IMR-90 (cell line): ENCODE data around the gene KCTD3. TPM values are rescaled to one million over a fixed set of nuclear protein-coding genes. Genes with fewer than 3 reads are reported as not detected.
A peak's percentile ranks its signal among the peaks of the same experiment; 100 is the strongest.

Experiments
- ATAC-seq: fragments of 200-7000 bp; cut with Tn5 transposase; 2 replicates; pipeline ENCODE4 v1.9.1; 2020; ENCODE audit warnings: low read depth, mild to moderate bottlenecking, moderate library complexity
- BruUV-seq: library from RNA; stranded (reverse); fragments of 400-500 nt; replicated peaks from 2 replicates; lab custom pipeline; 2021; lab: Mats Ljungman, UMichigan
- CTCF ChIA-PET: fragments of 300-600 bp; formaldehyde crosslinking; extraction: SDS; loops from one replicate; lab custom pipeline; 2021; ENCODE audit warnings: antibody characterized with exemption; lab: Yijun Ruan, JAX
- POLR2A ChIA-PET: fragments of 300-600 bp; sonication (Branson Sonifier 250); formaldehyde crosslinking; loops from one replicate; lab custom pipeline; 2022; ENCODE audit warnings: antibody characterized with exemption; ENCODE audit not compliant: unreplicated experiment; lab: Charles Lee
- DNase-seq: peaks from one replicate; pipeline ENCODE4 v3.0.0; 2013
- H2AFZ ChIP-seq: replicated peaks from 2 replicates; pipeline ENCODE3; 2013; ENCODE audit warnings: low read length, mild to moderate bottlenecking; ENCODE audit not compliant: poor library complexity
- H2AK5ac ChIP-seq: 2 replicates; pipeline ENCODE4 v1.6.1; 2013; ENCODE audit warnings: low read depth, low read length, inconsistent platforms
- H2AK9ac ChIP-seq: replicated peaks from 2 replicates; pipeline ENCODE3; 2013; ENCODE audit warnings: mild to moderate bottlenecking, low read depth, low read length, moderate library complexity; ENCODE audit not compliant: poor library complexity
- H2BK120ac ChIP-seq: 2 replicates; pipeline ENCODE4 v1.6.1; 2013; ENCODE audit warnings: low read depth, low read length, inconsistent platforms
- H2BK15ac ChIP-seq: 3 replicates; pipeline ENCODE4 v1.6.1; 2013; ENCODE audit warnings: low read depth, low read length, inconsistent platforms
- H2BK20ac ChIP-seq: 2 replicates; pipeline ENCODE4 v1.6.1; 2013; ENCODE audit warnings: low read depth, mild to moderate bottlenecking, inconsistent platforms, low read length, moderate library complexity
- H2BK5ac ChIP-seq: 2 replicates; pipeline ENCODE4 v1.6.1; 2013; ENCODE audit warnings: mild to moderate bottlenecking, low read depth, low read length, inconsistent platforms; ENCODE audit not compliant: poor library complexity, severe bottlenecking
- H3K14ac ChIP-seq: replicated peaks from 2 replicates; pipeline ENCODE4 v1.6.1; 2013; ENCODE audit warnings: low read depth, low read length, inconsistent platforms
- H3K18ac ChIP-seq: 2 replicates; pipeline ENCODE4 v1.6.1; 2013; ENCODE audit warnings: low read depth, low read length, control low read depth
- H3K23ac ChIP-seq: 2 replicates; pipeline ENCODE4 v1.6.1; 2013; ENCODE audit warnings: low read depth, low read length, inconsistent platforms
- H3K27ac ChIP-seq: 2 replicates; pipeline ENCODE4 v1.5.1; 2013; ENCODE audit warnings: mild to moderate bottlenecking, control low read depth, low read length; ENCODE audit not compliant: insufficient read depth
- H3K27me3 ChIP-seq: 2 replicates; pipeline ENCODE4 v1.6.1; 2013; ENCODE audit warnings: low read length; ENCODE audit not compliant: control insufficient read depth, insufficient read depth
- H3K36me3 ChIP-seq: 2 replicates; pipeline ENCODE4 v1.6.1; 2013; ENCODE audit warnings: low read length, mixed read lengths; ENCODE audit not compliant: control insufficient read depth, insufficient read depth
- H3K4ac ChIP-seq: 2 replicates; pipeline ENCODE4 v1.6.1; 2013; ENCODE audit warnings: low read depth, low read length, inconsistent platforms
- H3K4me1 ChIP-seq: 2 replicates; pipeline ENCODE4 v1.6.1; 2013; ENCODE audit warnings: low read length, mixed read lengths; ENCODE audit not compliant: control insufficient read depth, insufficient read depth
- H3K4me2 ChIP-seq: 2 replicates; pipeline ENCODE4 v1.6.1; 2013; ENCODE audit warnings: low read depth, mild to moderate bottlenecking, control low read depth, low read length, moderate library complexity
- H3K4me3 ChIP-seq: 2 replicates; pipeline ENCODE4 v1.5.1; 2013; ENCODE audit warnings: low read depth, mild to moderate bottlenecking, control low read depth, low read length, moderate library complexity; ENCODE audit not compliant: insufficient read depth
- H3K56ac ChIP-seq: 2 replicates; pipeline ENCODE4 v1.6.1; 2013; ENCODE audit warnings: low read length, inconsistent platforms; ENCODE audit not compliant: insufficient read depth; ENCODE audit errors: extremely low read depth
- H3K79me1 ChIP-seq, 2 experiments: 2 replicates each; pipeline ENCODE4 v1.6.1; 2013; ENCODE audit warnings: low read length in 2 of 2, inconsistent platforms in 1 of 2, low read depth in 1 of 2
- H3K9ac ChIP-seq: 2 replicates; pipeline ENCODE4 v1.6.1; 2013; ENCODE audit warnings: low read depth, low read length, control low read depth
- H3K9me1 ChIP-seq: 2 replicates; pipeline ENCODE4 v1.6.1; 2013; ENCODE audit warnings: low read length, inconsistent platforms; ENCODE audit not compliant: insufficient read depth
- H3K9me3 ChIP-seq: 2 replicates; pipeline ENCODE4 v1.6.1; 2013; ENCODE audit warnings: low read length; ENCODE audit not compliant: control insufficient read depth, insufficient read depth
- H4K20me1 ChIP-seq: 2 replicates; pipeline ENCODE4 v1.6.1; 2013; ENCODE audit warnings: low read length, inconsistent platforms; ENCODE audit not compliant: insufficient read depth
- H4K5ac ChIP-seq: 2 replicates; pipeline ENCODE4 v1.6.1; 2013; ENCODE audit warnings: mild to moderate bottlenecking, low read depth, low read length, control low read depth
- H4K8ac ChIP-seq, 2 experiments: 2 replicates each; pipeline ENCODE4 v1.6.1; 2013; ENCODE audit warnings: low read depth in 2 of 2, low read length in 2 of 2, control low read depth in 1 of 2, inconsistent platforms in 1 of 2
- H4K91ac ChIP-seq: 2 replicates; pipeline ENCODE4 v1.6.1; 2013; ENCODE audit warnings: low read depth, low read length, inconsistent platforms; ENCODE audit not compliant: insufficient read depth
- BHLHE40 ChIP-seq: fragments of 150-350 bp; IDR thresholded peaks from 2 replicates; pipeline ENCODE4 v1.6.1; 2016; ENCODE audit warnings: mild to moderate bottlenecking, low read depth, low read length
- CEBPB ChIP-seq: IDR thresholded peaks from 2 replicates; pipeline ENCODE4 v1.6.1; 2012; ENCODE audit warnings: low read depth, low read length, improper control_type of control experiment
- CHD1 ChIP-seq: IDR thresholded peaks from 2 replicates; pipeline ENCODE4 v1.6.1; 2012; ENCODE audit warnings: low read depth, low read length, improper control_type of control experiment
- FOS ChIP-seq: fragments of 150-350 bp; IDR thresholded peaks from 2 replicates; pipeline ENCODE4 v1.6.1; 2016; ENCODE audit warnings: low read depth, low read length
- MAFK ChIP-seq: IDR thresholded peaks from 2 replicates; pipeline ENCODE4 v1.6.1; 2012; ENCODE audit warnings: low read depth, low read length, improper control_type of control experiment
- MAZ ChIP-seq: IDR thresholded peaks from 2 replicates; pipeline ENCODE4 v1.6.1; 2012; ENCODE audit warnings: low read depth, mild to moderate bottlenecking, low read length, improper control_type of control experiment, moderate library complexity, borderline replicate concordance
- MXI1 ChIP-seq: IDR thresholded peaks from 2 replicates; pipeline ENCODE4 v1.6.1; 2012; ENCODE audit warnings: low read depth, mild to moderate bottlenecking, low read length, moderate library complexity, borderline replicate concordance
- RAD21 ChIP-seq: IDR thresholded peaks from 2 replicates; pipeline ENCODE4 v1.6.1; 2012; ENCODE audit warnings: low read length, improper control_type of control experiment
- RFX5 ChIP-seq: IDR thresholded peaks from 2 replicates; pipeline ENCODE4 v1.8.0; 2012; ENCODE audit warnings: low read depth, mild to moderate bottlenecking, low read length, moderate library complexity
- SMC3 ChIP-seq: fragments of 150-350 bp; IDR thresholded peaks from 2 replicates; pipeline ENCODE4 v1.6.1; 2016; ENCODE audit warnings: low read depth, mild to moderate bottlenecking, antibody characterized with exemption, low read length, moderate library complexity
- WGBS, 2 experiments: methylation state at CpG; one replicate each; pipeline versions ENCODE4 v1.1.5 to v1.1.7; 2013; ENCODE audit warnings: missing lambda C conversion rate in 2 of 2; ENCODE audit not compliant: insufficient read length in 1 of 2; ENCODE audit errors: extremely low coverage in 2 of 2; 5-methylcytosine and 5-hydroxymethylcytosine counted together
- dilution Hi-C: fragments of 300-500 bp; cut with HindIII; formaldehyde crosslinking; loops from one replicate; pipeline ENCODE4 v1.14.3; 2018; ENCODE audit warnings: low sequenced_read_pairs; ENCODE audit not compliant: unreplicated experiment
- in situ Hi-C: fragments of 300-500 bp; cut with MboI; formaldehyde crosslinking; loops from 3 replicates; pipeline ENCODE4 v1.14.3; 2019; ENCODE audit warnings: low sequenced_read_pairs, inconsistent platforms, mixed read lengths
- intact Hi-C: fragments of 100-400 bp; cut with micrococcal nuclease; formaldehyde crosslinking; loops from 2 replicates; pipeline ENCODE4 v1.10.0; 2022
- polyA plus RNA-seq, 3 experiments: library from polyadenylated mRNA; depleted of rRNA; stranded (reverse); fragments of >200 nt; gene quantifications; 2 replicates each; pipeline ENCODE4 v1.2.3, GENCODE V29; 2012; ENCODE audit warnings: low replicate concordance in 1 of 3
- total RNA-seq: library from RNA; depleted of rRNA; stranded (reverse); fragments of >200 nt; gene quantifications from 2 replicates; pipeline ENCODE4 v1.2.3, GENCODE V29; 2012
- TF ChIP-seq, protein P1 (sequence below): conservative IDR thresholded peaks from 2 replicates; pipeline ENCODE4 v1.5.1; 2012; ENCODE audit warnings: mild to moderate bottlenecking, low read depth, low read length, improper control_type of control experiment
- TF ChIP-seq, protein P2 (sequence below): fragments of 150-350 bp; IDR thresholded peaks from 2 replicates; pipeline ENCODE4 v1.6.1; 2016; ENCODE audit warnings: low read depth, mild to moderate bottlenecking, low read length, moderate library complexity, borderline replicate concordance
- TF ChIP-seq, protein P3 (sequence below): fragments of 150-350 bp; IDR thresholded peaks from 2 replicates; pipeline ENCODE4 v1.6.1; 2017; ENCODE audit warnings: mild to moderate bottlenecking, antibody characterized with exemption, low read length, low read depth

KCTD3 gene
- total and polyA plus RNA-seq, 2 of the 4 experiments (the other 2 are of a cell fraction): 43.6 to 49.5 TPM

DNA sequence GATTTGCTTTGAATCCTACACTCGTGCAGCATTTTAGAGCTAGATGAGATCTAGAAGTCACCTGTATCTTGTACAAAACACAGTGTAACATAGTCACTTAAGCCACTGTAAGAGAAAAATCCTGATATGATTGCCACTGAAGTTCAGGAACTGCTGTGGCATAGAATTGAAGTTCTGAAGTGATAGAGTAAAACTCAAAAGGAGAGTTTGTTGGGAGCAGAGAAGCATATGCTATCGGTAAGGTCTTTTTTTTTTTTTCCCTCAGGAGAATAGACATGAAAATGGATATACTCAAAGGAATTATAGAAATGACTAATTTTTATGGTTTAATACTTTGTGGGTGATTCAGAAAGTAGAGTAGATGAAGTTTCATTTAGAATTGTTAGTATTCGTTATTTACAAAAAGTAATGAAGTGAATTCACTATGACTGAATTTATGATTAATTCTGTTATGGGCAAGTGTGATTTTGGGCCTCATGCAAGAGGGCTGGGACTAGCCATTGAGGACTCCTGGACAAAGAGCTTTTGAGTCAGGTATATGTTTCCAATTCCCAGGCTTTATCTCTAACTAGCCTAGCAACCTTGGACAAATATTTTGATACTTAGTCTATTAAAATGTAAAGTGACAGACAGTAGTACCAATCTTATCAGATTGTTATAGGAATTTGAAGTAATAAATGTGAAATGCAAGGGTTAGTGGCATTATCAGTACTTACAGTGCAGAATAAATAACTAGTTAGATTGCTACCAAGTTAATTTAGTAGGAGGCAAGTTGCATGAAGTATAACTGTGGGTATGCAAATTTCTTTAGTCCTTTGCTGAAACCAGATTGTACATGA lies 3.1 kb downstream of the KCTD3 start:
- H3K27me3 ChIP-seq: no peaks in the 10 kb centered on the region
- in situ Hi-C loops (no loop called here), intact Hi-C loops (loop anchor here (2.0 kb wide), 1 partner anchor 35 kb away; no protein-coding TSS in a partner anchor), dilution Hi-C loops (no loop called here)
- no peak overlapping the region for H2BK120ac ChIP-seq
- POLR2A ChIA-PET: no interaction called here
- peaks cover 5% of the 10 kb centered on the region for H3K36me3 ChIP-seq
- ATAC-seq (no peak), DNase-seq (peak; percentile 20)
- CTCF ChIA-PET: interaction anchor here (0.7 kb wide), 1 partner anchor 40 kb away, joined by 3 read pairs; no protein-coding TSS in a partner anchor
- peak overlapping the region; percentile 6 for H2BK5ac ChIP-seq
- peaks cover 7 to 26% of the 10 kb centered on the region in 2 experiments for H3K79me1 ChIP-seq
- H3K9ac ChIP-seq: peak overlapping the region; percentile 60
- H2BK15ac ChIP-seq: no peak overlapping the region
- 40% methylated on average over 1 of the region's 3 CpGs; no CpG with 5 or more reads in 1 of the 2 experiments for WGBS, 2 experiments
- no peak overlapping the region for H3K4ac ChIP-seq
- H3K4me3 ChIP-seq: no peak overlapping the region
- H4K91ac ChIP-seq: no peak overlapping the region
- no TSS peak for BruUV-seq
- H4K5ac ChIP-seq: no peak overlapping the region
- peak overlapping the region; percentile 38; the same call in 1 of the 2 replicates for H3K18ac ChIP-seq
- H3K23ac ChIP-seq: no peak overlapping the region; the same call in 1 of the 2 replicates
- H3K4me2 ChIP-seq: peak overlapping the region; percentile 96
- H3K27ac ChIP-seq: no peak overlapping the region
- no peak overlapping the region for H2BK20ac ChIP-seq
- no peak overlapping the region; the same call in 1 of the 2 replicates for H3K14ac ChIP-seq
- 0 out of 2 replicates have a peak, but pooled peaks cover 3% of the 10 kb centered on the region for H3K9me1 ChIP-seq
- H2AK9ac ChIP-seq: no peak overlapping the region
- peak overlapping the region; percentile 5; the same call in 1 of the 2 replicates for H3K56ac ChIP-seq
- peaks cover 4% of the 10 kb centered on the region for H3K4me1 ChIP-seq
- H4K8ac ChIP-seq: no peak overlapping the region
- peaks cover 22% of the 10 kb centered on the region; the same call in 1 of the 2 replicates for H4K20me1 ChIP-seq
- no peak overlapping the region for H2AK5ac ChIP-seq
- no peaks in the 10 kb centered on the region for H3K9me3 ChIP-seq
- no peak overlapping the region for H2AFZ ChIP-seq
- TF ChIP-seq BHLHE40 (no peak), MXI1 (no peak), CHD1 (no peak), SMC3 (no peak), MAZ (no peak), RAD21 (no peak), MAFK (no peak), CEBPB (no peak), FOS (no peak), RFX5 (no peak)
- TF ChIP-seq, protein P1, sequence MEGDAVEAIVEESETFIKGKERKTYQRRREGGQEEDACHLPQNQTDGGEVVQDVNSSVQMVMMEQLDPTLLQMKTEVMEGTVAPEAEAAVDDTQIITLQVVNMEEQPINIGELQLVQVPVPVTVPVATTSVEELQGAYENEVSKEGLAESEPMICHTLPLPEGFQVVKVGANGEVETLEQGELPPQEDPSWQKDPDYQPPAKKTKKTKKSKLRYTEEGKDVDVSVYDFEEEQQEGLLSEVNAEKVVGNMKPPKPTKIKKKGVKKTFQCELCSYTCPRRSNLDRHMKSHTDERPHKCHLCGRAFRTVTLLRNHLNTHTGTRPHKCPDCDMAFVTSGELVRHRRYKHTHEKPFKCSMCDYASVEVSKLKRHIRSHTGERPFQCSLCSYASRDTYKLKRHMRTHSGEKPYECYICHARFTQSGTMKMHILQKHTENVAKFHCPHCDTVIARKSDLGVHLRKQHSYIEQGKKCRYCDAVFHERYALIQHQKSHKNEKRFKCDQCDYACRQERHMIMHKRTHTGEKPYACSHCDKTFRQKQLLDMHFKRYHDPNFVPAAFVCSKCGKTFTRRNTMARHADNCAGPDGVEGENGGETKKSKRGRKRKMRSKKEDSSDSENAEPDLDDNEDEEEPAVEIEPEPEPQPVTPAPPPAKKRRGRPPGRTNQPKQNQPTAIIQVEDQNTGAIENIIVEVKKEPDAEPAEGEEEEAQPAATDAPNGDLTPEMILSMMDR: no peak
- TF ChIP-seq, protein P2, sequence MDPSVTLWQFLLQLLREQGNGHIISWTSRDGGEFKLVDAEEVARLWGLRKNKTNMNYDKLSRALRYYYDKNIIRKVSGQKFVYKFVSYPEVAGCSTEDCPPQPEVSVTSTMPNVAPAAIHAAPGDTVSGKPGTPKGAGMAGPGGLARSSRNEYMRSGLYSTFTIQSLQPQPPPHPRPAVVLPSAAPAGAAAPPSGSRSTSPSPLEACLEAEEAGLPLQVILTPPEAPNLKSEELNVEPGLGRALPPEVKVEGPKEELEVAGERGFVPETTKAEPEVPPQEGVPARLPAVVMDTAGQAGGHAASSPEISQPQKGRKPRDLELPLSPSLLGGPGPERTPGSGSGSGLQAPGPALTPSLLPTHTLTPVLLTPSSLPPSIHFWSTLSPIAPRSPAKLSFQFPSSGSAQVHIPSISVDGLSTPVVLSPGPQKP: no peak
- TF ChIP-seq, protein P3, sequence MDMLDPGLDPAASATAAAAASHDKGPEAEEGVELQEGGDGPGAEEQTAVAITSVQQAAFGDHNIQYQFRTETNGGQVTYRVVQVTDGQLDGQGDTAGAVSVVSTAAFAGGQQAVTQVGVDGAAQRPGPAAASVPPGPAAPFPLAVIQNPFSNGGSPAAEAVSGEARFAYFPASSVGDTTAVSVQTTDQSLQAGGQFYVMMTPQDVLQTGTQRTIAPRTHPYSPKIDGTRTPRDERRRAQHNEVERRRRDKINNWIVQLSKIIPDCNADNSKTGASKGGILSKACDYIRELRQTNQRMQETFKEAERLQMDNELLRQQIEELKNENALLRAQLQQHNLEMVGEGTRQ: no peak
